Neural cell (in vitro differentiated cells): ENCODE data around the gene TRIM25. TPM values are rescaled to one million over a fixed set of nuclear protein-coding genes. Genes with fewer than 3 reads are reported as not detected.

Experiments
- H2AFZ ChIP-seq: fragments of 200-600, 300-800 bp; sonication (generic), shearing (Covaris generic); 2 replicates; pipeline ENCODE4 v1.6.0; 2014; ENCODE audit warnings: low read depth, mild to moderate bottlenecking, antibody characterized with exemption, low read length, moderate library complexity
- H3F3A ChIP-seq: fragments of 200-600 bp; shearing (Covaris generic); 2 replicates; pipeline ENCODE4 v1.6.1; 2016; ENCODE audit warnings: mild to moderate bottlenecking, moderate library complexity, mixed read lengths, antibody characterized with exemption, low read length; ENCODE audit not compliant: insufficient read depth, poor library complexity, severe bottlenecking
- H3K27ac ChIP-seq: fragments of 200-600, 300-800 bp; sonication (generic), shearing (Covaris generic); 2 replicates; pipeline ENCODE4 v1.5.1; 2014; ENCODE audit warnings: mild to moderate bottlenecking, low read length, moderate library complexity
- H3K27me3 ChIP-seq: fragments of 300-800, 200-600 bp; sonication (generic), shearing (Covaris generic); 2 replicates; pipeline ENCODE4 v1.6.0; 2014; ENCODE audit warnings: mild to moderate bottlenecking, low read depth, low read length, moderate library complexity; ENCODE audit not compliant: insufficient read depth
- H3K36me3 ChIP-seq: fragments of 300-800, 200-600 bp; sonication (generic), shearing (Covaris generic); 2 replicates; pipeline ENCODE4 v1.5.1; 2014; ENCODE audit warnings: mild to moderate bottlenecking, antibody characterized with exemption, low read length, moderate library complexity; ENCODE audit not compliant: insufficient read depth
- H3K4me2 ChIP-seq: fragments of 300-800, 200-600 bp; sonication (generic), shearing (Covaris generic); 2 replicates; pipeline ENCODE4 v1.6.0; 2014; ENCODE audit warnings: mild to moderate bottlenecking, low read length
- H3K4me3 ChIP-seq: fragments of 300-800, 200-600 bp; sonication (generic), shearing (Covaris generic); 2 replicates; pipeline ENCODE4 v1.5.1; 2014; ENCODE audit warnings: mild to moderate bottlenecking, low read length, moderate library complexity
- H3K79me2 ChIP-seq: fragments of 200-600 bp; shearing (Covaris generic); replicated peaks from 2 replicates; pipeline ENCODE4 v1.6.0; 2014; ENCODE audit warnings: mild to moderate bottlenecking, low read length, moderate library complexity; ENCODE audit not compliant: insufficient read depth
- H3K9ac ChIP-seq: fragments of 300-800, 200-600 bp; sonication (generic), shearing (Covaris generic); 2 replicates; pipeline ENCODE4 v1.6.1; 2016; ENCODE audit warnings: mild to moderate bottlenecking, low read length, mixed read lengths
- H3K9me2 ChIP-seq: fragments of 200-600 bp; shearing (Covaris generic); 2 replicates; pipeline ENCODE4 v1.6.1; 2016; ENCODE audit warnings: mild to moderate bottlenecking, low read length, mixed read lengths; ENCODE audit not compliant: insufficient read depth
- H3K9me3 ChIP-seq: fragments of 200-600, 300-800 bp; sonication (generic), shearing (Covaris generic); 2 replicates; pipeline ENCODE4 v1.6.1; 2016; ENCODE audit warnings: mild to moderate bottlenecking, mixed run types, low read length, moderate library complexity, mixed read lengths
- H4K20me1 ChIP-seq: fragments of 200-600 bp; shearing (Covaris generic); 2 replicates; pipeline ENCODE4 v1.6.1; 2016; ENCODE audit warnings: mild to moderate bottlenecking, mixed run types; ENCODE audit not compliant: insufficient read depth
- CTCF ChIP-seq: fragments of 450-650 bp; IDR thresholded peaks from 2 replicates; pipeline ENCODE4 v1.5.1; 2014; ENCODE audit warnings: antibody characterized with exemption, mild to moderate bottlenecking, moderate library complexity; ENCODE audit not compliant: poor library complexity, severe bottlenecking
- EP300 ChIP-seq: fragments of 450-650 bp; conservative IDR thresholded peaks from 2 replicates; pipeline ENCODE4 v1.6.1; 2014; ENCODE audit warnings: antibody characterized with exemption, mild to moderate bottlenecking, moderate library complexity; ENCODE audit not compliant: poor library complexity, severe bottlenecking
- EZH2 ChIP-seq: fragments of 200-600, 300-800 bp; shearing (Covaris generic), sonication (generic); IDR thresholded peaks from 2 replicates; pipeline ENCODE4 v1.6.1; 2014; ENCODE audit warnings: antibody characterized with exemption, low read length, borderline replicate concordance, mild to moderate bottlenecking; ENCODE audit not compliant: insufficient read depth, poor library complexity, severe bottlenecking
- MXI1 ChIP-seq: fragments of 450-650 bp; conservative IDR thresholded peaks from 2 replicates; pipeline ENCODE4 v1.6.1; 2014; ENCODE audit warnings: antibody characterized with exemption, mild to moderate bottlenecking; ENCODE audit not compliant: poor library complexity, severe bottlenecking
- POLR2AphosphoS5 ChIP-seq: IDR thresholded peaks from 2 replicates; pipeline ENCODE4 v1.6.1; 2012
- RAD21 ChIP-seq: fragments of 450-650 bp; conservative IDR thresholded peaks from 2 replicates; pipeline ENCODE4 v1.6.1; 2014; ENCODE audit warnings: antibody characterized with exemption, mild to moderate bottlenecking, moderate library complexity
- REST ChIP-seq: IDR thresholded peaks from 2 replicates; pipeline ENCODE4 v1.6.1; 2012; ENCODE audit warnings: borderline replicate concordance
- SMC3 ChIP-seq: fragments of 450-650 bp; conservative IDR thresholded peaks from 2 replicates; pipeline ENCODE4 v1.6.1; 2014; ENCODE audit warnings: antibody characterized with exemption, mild to moderate bottlenecking, moderate library complexity; ENCODE audit not compliant: poor library complexity
- TAF1 ChIP-seq: IDR thresholded peaks from 2 replicates; pipeline ENCODE4 v1.6.1; 2012; ENCODE audit warnings: low read depth
- polyA plus RNA-seq: library from polyadenylated mRNA; depleted of rRNA; stranded (reverse); fragments of >200 nt; gene quantifications from 2 replicates; pipeline ENCODE4 v1.2.3, GENCODE V29; 2014

TRIM25 gene
- polyA plus RNA-seq, 1 donor from 2014 or later: 1.7 TPM

GRCh38 chr17:56849131-56849530, 64.7 kb downstream of the TRIM25 start:
- TF ChIP-seq SMC3 (no peak), CTCF (no peak), REST (no peak), TAF1 (no peak), RAD21 (no peak), MXI1 (no peak), POLR2AphosphoS5 (no peak), EP300 (no peak)
- Histone ChIP-seq H3K9ac (no peak overlapping the region), H3K27ac (no peak overlapping the region), H3F3A (no peaks in the 10 kb centered on the region), H3K4me3 (no peak overlapping the region), H3K36me3 (no peaks in the 10 kb centered on the region), H2AFZ (no peak overlapping the region), H3K79me2 (no peaks in the 10 kb centered on the region), H3K27me3 (no peaks in the 10 kb centered on the region), H4K20me1 (no peaks in the 10 kb centered on the region), H3K9me3 (no peaks in the 10 kb centered on the region), H3K9me2 (no peaks in the 10 kb centered on the region), H3K4me2 (no peak overlapping the region)

GRCh38 chr17:56847106-56847505, 66.7 kb downstream of the TRIM25 start:
- Histone ChIP-seq H4K20me1 (no peaks in the 10 kb centered on the region), H3K9me3 (no peaks in the 10 kb centered on the region), H3K9ac (no peak overlapping the region), H3K4me2 (no peak overlapping the region), H3K9me2 (no peaks in the 10 kb centered on the region), H3K27me3 (no peaks in the 10 kb centered on the region), H3K36me3 (no peaks in the 10 kb centered on the region), H2AFZ (no peak overlapping the region), H3K79me2 (no peaks in the 10 kb centered on the region), H3F3A (no peaks in the 10 kb centered on the region), H3K4me3 (no peak overlapping the region), H3K27ac (no peak overlapping the region)
- TF ChIP-seq TAF1: no peak
- no peak for TF ChIP-seq SMC3
- TF ChIP-seq MXI1: no peak
- no peak for TF ChIP-seq POLR2AphosphoS5
- no peak for TF ChIP-seq EZH2
- TF ChIP-seq REST: no peak
- TF ChIP-seq RAD21: no peak
- no peak for TF ChIP-seq CTCF
- no peak for TF ChIP-seq EP300
